NCI-H69 (cell line): ENCODE measurements around the gene NUTM2F.
"Not testable (repeated sequence)": the region's sequence is repeated elsewhere in the genome, so short reads cannot be mapped to it uniquely, and the experiment has no call there.

ENCODE experiments used
- DNase-seq: peaks from one replicate; lab custom pipeline; 2025; lab: John Stamatoyannopoulos, UW

Gene NUTM2F, protein sequence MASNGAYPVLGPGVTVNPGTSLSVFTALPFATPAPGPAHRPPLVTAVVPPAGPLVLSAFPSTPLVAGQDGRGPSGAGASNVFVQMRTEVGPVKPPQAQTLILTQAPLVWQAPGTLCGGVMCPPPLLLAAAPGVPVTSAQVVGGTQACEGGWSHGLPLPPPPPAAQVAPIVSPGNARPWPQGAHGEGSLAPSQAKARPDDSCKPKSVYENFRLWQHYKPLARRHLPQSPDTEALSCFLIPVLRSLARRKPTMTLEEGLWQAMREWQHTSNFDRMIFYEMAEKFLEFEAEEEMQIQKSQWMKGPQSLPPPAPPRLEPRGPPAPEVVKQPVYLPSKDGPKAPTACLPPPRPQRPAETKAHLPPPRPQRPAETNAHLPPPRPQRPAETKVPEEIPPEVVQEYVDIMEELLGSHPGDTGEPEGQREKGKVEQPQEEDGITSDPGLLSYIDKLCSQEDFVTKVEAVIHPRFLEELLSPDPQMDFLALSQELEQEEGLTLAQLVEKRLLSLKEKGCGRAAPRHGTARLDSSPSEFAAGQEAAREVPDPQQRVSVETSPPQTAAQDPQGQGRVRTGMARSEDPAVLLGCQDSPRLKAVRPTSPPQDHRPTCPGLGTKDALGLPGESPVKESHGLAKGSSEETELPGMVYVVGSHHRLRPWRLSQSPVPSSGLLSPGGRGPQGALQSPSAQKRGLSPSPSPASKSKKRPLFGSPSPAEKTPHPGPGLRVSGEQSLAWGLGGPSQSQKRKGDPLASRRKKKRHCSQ

DNA sequence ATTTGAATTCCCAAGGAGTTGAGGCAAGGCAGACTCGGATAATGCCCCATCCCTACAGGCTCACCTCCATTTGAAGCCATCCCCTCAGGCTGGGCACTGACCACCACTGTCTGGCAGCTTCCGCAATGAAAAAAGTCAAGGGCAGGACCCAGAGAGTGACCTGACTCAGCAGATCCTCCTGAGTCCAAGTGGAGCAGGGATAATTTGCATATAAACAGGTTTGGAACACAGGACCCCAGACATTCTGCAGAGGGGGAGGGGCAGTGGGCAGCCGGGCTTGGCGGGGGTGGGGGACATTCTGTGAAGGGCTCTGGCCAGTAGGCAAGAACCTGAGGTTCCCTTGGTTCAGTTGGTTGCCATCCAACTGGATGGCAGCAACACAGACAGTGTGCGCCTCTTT, at the start of gene NUTM2F:
Gene NUTM2F (minus strand): TSS at position 101 of the 400 bp plus-strand sequence. CDS start 21 bp downstream, at position 80.
- not testable (repeated sequence) for DNase-seq

DNA sequence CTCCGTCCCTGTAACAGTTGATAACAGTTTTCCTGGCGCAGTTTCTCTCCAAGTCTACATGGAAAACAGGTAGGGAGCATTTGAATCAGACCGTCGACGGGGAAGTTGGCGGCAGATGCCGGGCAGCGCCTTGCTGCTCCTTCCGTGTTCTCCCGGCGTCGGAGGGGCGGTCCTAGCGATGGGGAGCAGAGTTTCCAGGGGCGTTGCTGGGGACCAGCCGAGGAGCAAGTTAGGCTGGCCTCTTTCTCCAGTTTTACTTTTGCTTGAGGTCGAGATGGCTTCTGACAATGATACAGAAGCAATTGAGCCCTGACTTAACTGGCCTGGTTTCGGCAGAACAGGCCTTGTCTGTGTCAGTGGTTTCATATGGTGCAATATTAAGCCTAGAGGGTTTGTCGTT, 46.8 kb upstream of the NUTM2F start:
- not testable (repeated sequence) for DNase-seq

DNA sequence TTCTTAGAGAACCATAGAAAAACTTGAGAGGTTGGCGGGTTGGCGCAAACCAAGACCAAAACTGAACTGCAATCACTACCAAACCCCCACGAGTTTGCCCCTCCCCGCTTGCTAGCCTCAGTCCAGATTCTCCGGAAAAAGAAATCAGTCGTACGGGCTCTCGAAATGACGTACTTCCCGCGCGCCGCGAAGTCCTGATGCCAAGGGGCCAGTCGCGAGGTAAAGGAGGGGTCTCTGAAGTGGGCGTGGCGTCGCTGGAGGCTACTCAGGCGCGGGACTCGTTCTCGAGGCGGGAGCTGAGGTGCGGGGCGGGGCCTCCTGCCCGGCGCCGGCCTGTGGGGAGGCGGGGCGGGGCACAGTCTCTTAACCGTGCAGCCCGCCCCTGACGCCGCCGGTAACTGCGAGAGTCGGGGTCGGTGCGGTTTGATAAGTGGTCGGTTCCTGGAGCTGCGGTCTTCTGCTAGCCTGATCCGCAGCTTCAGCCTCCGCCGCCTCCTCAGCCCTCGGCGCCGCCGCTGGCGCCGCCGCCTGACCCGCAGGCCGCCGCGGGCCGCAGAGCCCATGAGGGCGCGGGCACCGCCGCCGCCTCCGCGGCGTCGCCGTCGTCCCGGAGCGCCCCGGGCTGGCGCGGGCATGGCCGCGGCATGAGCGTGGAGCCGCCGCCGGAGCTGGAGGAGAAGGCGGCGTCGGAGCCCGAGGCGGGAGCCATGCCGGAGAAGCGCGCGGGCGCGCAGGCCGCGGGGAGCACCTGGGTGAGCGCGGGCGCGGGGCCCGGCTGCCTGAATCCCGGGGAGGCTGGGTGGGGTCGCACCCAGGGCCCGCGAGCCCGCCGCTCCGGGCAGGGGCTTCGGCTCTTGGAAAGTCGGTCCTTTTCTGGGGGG, 46.0 kb upstream of the NUTM2F start:
- peak; percentile 98 for DNase-seq

- not testable (repeated sequence) for DNase-seq
Measured at GRCh38 chr9:94373779-94374175, 45.3 kb upstream of the NUTM2F start.

DNA sequence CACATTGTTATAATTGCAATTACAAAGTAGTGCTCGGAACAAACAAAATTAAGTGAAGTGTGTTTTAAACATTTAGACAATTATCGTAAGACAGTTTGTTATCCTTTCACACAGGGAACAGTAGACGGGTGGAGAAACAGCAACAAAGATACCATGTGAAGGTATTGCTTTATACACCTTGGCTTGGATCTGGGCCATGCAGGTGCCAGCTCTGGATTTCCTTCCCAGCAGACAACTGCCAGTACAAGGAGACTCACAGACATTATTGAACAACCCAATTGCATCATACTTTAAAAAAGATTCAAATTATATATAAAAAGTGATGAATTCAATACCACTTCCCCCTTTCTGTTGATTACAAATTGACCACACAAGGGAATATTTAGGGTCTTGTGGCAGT, 41.8 kb upstream of the NUTM2F start:
- not testable (repeated sequence) for DNase-seq

DNA sequence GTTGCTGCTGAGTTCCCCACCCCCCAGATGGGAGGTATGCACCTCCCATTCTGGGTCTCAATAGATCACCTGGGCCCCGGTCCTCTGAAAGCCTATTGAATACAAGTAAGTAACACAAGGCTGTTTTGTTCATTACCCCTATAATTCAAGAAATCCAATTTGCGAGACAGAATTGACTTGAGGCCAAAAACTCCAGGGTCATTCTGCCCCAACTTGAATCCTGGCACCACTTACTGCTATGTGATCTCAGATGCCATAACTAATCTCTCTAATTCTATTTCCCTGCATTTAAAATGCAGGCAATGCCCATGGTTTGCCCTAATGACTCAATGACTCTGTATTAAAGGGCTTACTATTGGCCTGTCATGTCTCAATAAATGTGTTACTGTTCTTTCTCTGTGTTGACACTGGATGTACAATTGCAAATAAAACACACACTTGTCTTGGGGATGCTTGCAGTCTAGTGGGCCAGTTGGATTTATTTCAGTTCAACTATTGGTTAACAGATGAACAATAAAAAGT, 35.7 kb upstream of the NUTM2F start:
- not testable (repeated sequence) for DNase-seq

- DNase-seq = not testable (repeated sequence)
Measured at GRCh38 chr9:94357158-94357557, 28.7 kb upstream of the NUTM2F start.

DNA sequence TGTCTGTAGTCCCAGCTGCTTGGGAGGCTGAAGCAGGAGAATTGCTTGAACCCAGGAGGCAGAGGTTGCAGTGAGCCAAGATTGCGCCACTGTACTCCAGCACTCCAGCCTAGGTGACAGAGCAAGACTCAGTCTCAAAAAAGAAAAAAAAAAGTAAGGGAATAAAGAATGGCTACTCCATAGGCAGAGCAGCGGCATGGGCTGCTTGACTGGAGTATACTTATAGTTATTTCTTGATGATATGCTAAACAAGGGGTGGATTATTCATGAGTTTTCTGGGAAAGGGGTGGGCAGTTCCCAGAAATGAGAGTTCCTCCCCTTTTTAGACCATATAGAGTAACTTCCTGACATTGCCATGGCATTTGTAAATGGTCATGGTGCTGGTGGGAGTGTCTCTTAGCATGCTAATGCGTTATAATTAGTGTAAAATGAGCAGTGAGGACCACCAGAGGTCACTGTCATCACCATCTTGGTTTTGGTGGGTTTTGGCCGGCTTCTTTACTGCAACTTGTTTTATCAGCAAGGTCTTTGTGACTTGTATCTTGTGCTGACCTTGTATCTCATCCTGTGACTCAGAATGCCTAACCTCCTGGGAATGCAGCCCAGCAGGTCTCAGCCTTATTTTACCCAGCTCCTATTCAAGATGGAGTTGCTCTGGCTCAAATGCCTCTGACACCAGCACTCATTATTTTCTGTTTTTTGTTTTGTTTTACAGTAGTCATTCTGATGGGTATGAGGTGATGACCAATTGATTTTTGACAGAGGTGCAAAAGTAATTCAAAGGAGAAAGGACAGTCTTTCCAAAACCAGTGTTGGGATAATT, 23.7 kb upstream of the NUTM2F start:
- not testable (repeated sequence) for DNase-seq

- DNase-seq = not testable (repeated sequence)
Measured at GRCh38 chr9:94348754-94349153, 20.3 kb upstream of the NUTM2F start.

DNA sequence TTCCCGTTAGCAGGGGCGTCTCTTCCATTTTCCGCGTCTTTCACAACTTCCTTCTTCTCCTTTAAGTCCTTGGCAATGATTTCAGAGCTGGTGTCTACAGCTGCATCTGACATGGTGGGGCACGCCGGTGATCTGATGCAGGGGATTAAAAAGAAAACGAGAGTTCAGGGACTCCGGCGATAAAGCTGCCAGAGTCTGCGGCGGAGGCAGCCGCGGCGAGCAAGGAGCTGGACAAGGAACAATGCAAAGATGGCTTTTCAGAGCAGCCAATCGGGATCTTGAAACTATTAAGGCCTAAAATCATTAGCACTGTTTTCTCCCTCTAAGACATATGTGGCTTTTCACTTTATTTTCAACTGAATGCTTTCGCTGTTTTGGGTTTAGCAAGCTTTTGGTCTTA, 19.0 kb upstream of the NUTM2F start:
- not testable (repeated sequence) for DNase-seq

DNA sequence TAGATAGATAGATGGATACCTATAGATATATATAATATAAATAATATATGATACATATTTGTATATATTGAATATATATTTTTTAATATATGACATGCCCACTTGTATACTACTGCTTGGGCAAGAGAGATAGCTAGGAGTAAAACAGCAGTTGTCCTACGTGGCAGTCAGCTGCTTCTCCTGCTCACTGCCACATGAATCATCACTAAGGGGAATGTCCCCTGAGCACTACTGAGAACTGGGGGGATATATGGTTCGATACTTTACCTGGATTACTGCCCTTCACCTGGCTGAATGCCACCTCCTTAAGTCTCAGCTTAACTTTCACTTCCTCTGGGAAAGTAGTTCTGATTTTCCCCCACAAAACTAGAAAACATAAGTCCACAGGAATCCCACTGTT, 13.3 kb upstream of the NUTM2F start:
- not testable (repeated sequence) for DNase-seq

GRCh38 chr9:94340750-94341149, 12.3 kb upstream of the NUTM2F start:
- DNase-seq = not testable (repeated sequence)

GRCh38 chr9:94339657-94340056, 11.2 kb upstream of the NUTM2F start:
- DNase-seq = not testable (repeated sequence)

GRCh38 chr9:94338723-94339122, 10.3 kb upstream of the NUTM2F start:
- DNase-seq = not testable (repeated sequence)

- not testable (repeated sequence) for DNase-seq
Measured at GRCh38 chr9:94336445-94336844, 8.0 kb upstream of the NUTM2F start.

GRCh38 chr9:94325583-94325982, 2.9 kb downstream of the NUTM2F start:
- DNase-seq = not testable (repeated sequence)

DNA sequence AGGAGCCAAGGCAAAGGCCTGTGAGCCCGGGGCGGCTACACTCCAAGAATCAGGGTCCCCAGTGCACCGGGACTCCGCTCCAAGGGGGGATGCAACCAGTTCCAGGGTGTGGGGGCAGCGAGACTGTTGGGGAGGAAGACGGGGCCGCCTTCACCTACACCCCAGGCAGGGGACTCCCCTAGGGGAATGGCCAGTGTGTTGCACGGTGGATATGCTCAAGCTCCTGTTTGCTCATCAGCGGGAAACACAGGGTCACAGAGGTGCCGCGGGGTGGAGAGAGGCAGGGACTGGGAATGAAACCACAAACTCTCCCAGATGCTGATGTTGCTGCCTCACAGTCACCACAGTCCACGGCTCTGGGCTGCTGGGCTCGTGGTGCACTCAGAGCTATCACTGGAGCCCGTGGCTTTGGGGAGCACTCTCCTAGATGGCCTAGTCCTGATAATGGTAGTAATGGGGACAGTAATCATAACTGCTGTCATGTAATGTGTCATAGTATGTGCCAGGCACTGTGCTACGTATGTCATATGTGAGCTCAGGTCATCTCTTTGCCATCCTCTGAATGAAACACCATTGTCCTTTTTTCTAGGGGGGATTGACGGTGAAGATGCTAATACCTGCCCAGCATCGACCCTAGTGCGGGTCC, 5.2 kb downstream of the NUTM2F start:
- DNase-seq = not testable (repeated sequence)

DNA sequence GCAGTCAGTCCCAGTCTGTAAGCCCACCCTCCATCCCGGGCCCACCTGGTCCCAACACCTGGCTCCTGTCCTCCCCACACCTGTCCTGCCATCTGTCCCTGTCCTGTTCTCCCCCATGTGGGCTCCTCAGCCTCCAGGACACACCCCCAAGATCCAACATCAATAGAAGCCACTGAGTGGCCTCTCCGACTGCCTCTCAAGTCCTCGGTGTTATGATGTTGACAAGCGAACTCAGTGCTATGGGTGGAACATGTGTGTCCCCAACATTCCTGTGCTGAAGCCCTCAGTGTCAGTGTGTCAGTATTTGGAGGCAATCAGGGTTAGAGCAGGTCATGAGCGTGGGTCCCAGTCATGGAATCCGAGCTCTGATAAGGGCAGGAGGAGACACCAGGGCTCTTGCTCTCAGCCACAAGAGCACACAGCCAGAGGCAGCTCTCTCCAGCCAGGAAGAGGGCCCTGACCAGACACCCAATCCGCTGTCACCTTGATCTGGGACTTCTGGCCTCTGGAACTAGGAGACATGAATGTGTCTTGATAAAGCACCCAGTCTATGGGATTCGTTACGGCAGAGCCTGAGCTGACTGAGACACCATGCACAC, 6.0 kb downstream of the NUTM2F start:
- not testable (repeated sequence) for DNase-seq

- not testable (repeated sequence) for DNase-seq
Measured at GRCh38 chr9:94317949-94318657, 10.3 kb downstream of the NUTM2F start.
